H9 (cell line): ENCODE measurements around the gene RNPS1. TPM values are rescaled to one million over a fixed set of nuclear protein-coding genes. Genes with fewer than 3 reads are reported as not detected.

ENCODE experiments used
- DNase-seq: peaks from one replicate; pipeline ENCODE4 v3.0.0-alpha.2; 2017
- H2AFZ ChIP-seq: one replicate; pipeline ENCODE4 v1.6.1; 2013; ENCODE audit warnings: mild to moderate bottlenecking, low read length, control low read depth, moderate library complexity
- H2AK5ac ChIP-seq: 2 replicates; pipeline ENCODE4 v1.6.1; 2013; ENCODE audit warnings: low read length, control low read depth, mixed read lengths; ENCODE audit not compliant: insufficient read length
- H2BK120ac ChIP-seq: one replicate; pipeline ENCODE4 v1.6.1; 2013; ENCODE audit warnings: low read depth, mild to moderate bottlenecking, low read length, control low read depth, inconsistent platforms; ENCODE audit not compliant: poor library complexity, severe bottlenecking
- H2BK12ac ChIP-seq: 2 replicates; pipeline ENCODE4 v1.6.1; 2013; ENCODE audit warnings: low read length, control low read depth, mixed read lengths, low read depth; ENCODE audit not compliant: insufficient read length
- H2BK15ac ChIP-seq: 2 replicates; pipeline ENCODE4 v1.6.1; 2013; ENCODE audit warnings: low read depth, low read length, control low read depth
- H2BK20ac ChIP-seq: one replicate; pipeline ENCODE4 v1.6.1; 2013; ENCODE audit warnings: low read depth, mild to moderate bottlenecking, low read length, control low read depth, inconsistent platforms; ENCODE audit not compliant: poor library complexity, severe bottlenecking
- H2BK5ac ChIP-seq: 2 replicates; pipeline ENCODE4 v1.6.1; 2013; ENCODE audit warnings: low read length, control low read depth, mixed read lengths; ENCODE audit not compliant: insufficient read length
- H3K14ac ChIP-seq: 2 replicates; pipeline ENCODE4 v1.6.1; 2013; ENCODE audit warnings: low read length, control low read depth; ENCODE audit not compliant: insufficient read depth
- H3K18ac ChIP-seq: 2 replicates; pipeline ENCODE4 v1.6.1; 2013; ENCODE audit warnings: low read depth, mild to moderate bottlenecking, mixed read lengths, low read length, control low read depth; ENCODE audit not compliant: insufficient read length
- H3K23ac ChIP-seq: 2 replicates; pipeline ENCODE4 v1.6.1; 2013; ENCODE audit warnings: low read length, control low read depth, mixed read lengths, low read depth; ENCODE audit not compliant: insufficient read length
- H3K23me2 ChIP-seq: 2 replicates; pipeline ENCODE4 v1.6.1; 2013; ENCODE audit warnings: low read depth, mild to moderate bottlenecking, mixed read lengths, low read length, control low read depth; ENCODE audit not compliant: insufficient read length, poor library complexity, severe bottlenecking
- H3K27ac ChIP-seq: 2 replicates; pipeline ENCODE4 v1.5.1; 2013; ENCODE audit warnings: low read length, control low read depth, mixed read lengths, low read depth; ENCODE audit not compliant: insufficient read length
- H3K27me3 ChIP-seq: 2 replicates; pipeline ENCODE4 v1.6.1; 2013; ENCODE audit warnings: low read length, control low read depth, inconsistent platforms; ENCODE audit not compliant: insufficient read depth
- H3K4ac ChIP-seq: 2 replicates; pipeline ENCODE4 v1.6.1; 2013; ENCODE audit warnings: low read depth, mild to moderate bottlenecking, control low read depth, inconsistent platforms, low read length, moderate library complexity
- H3K4me1 ChIP-seq: 2 replicates; pipeline ENCODE4 v1.6.1; 2013; ENCODE audit warnings: low read length, control low read depth, inconsistent platforms; ENCODE audit not compliant: insufficient read depth
- H3K4me2 ChIP-seq: 2 replicates; pipeline ENCODE4 v1.6.1; 2013; ENCODE audit warnings: low read length, control low read depth, mixed read lengths; ENCODE audit not compliant: insufficient read length, insufficient read depth
- H3K56ac ChIP-seq: 2 replicates; pipeline ENCODE4 v1.6.1; 2013; ENCODE audit warnings: low read depth, mild to moderate bottlenecking, mixed read lengths, low read length, control low read depth; ENCODE audit not compliant: insufficient read length
- H3K79me1 ChIP-seq: 2 replicates; pipeline ENCODE4 v1.6.1; 2013; ENCODE audit warnings: low read depth, mild to moderate bottlenecking, moderate library complexity, low read length, control low read depth, inconsistent platforms; ENCODE audit not compliant: insufficient read depth, poor library complexity, severe bottlenecking
- H3K79me2 ChIP-seq: 2 replicates; pipeline ENCODE4 v1.6.1; 2013; ENCODE audit warnings: low read length, control low read depth, inconsistent platforms; ENCODE audit not compliant: insufficient read depth
- H3K9ac ChIP-seq: 2 replicates; pipeline ENCODE4 v1.6.1; 2013; ENCODE audit warnings: low read length, control low read depth, mixed read lengths; ENCODE audit not compliant: insufficient read length; ENCODE audit errors: extremely low read depth
- H3K9me3 ChIP-seq: one replicate; pipeline ENCODE4 v1.6.1; 2013; ENCODE audit warnings: low read depth, low read length, inconsistent platforms; ENCODE audit not compliant: control insufficient read depth
- H3T11ph ChIP-seq: one replicate; pipeline ENCODE4 v1.6.1; 2013; ENCODE audit warnings: mild to moderate bottlenecking, low read length, control low read depth, inconsistent platforms
- H4K20me1 ChIP-seq: one replicate; pipeline ENCODE4 v1.6.1; 2013; ENCODE audit not compliant: control insufficient read depth, insufficient read length, insufficient read depth
- H4K5ac ChIP-seq: 2 replicates; pipeline ENCODE4 v1.6.1; 2013; ENCODE audit warnings: low read depth, mild to moderate bottlenecking, mixed read lengths, low read length, control low read depth; ENCODE audit not compliant: insufficient read length
- H4K8ac ChIP-seq: replicated peaks from 2 replicates; pipeline ENCODE4 v1.6.1; 2013; ENCODE audit warnings: low read length, control low read depth, mixed read lengths, low read depth; ENCODE audit not compliant: insufficient read length
- H4K91ac ChIP-seq: 2 replicates; pipeline ENCODE4 v1.6.1; 2013; ENCODE audit warnings: low read depth, mild to moderate bottlenecking, moderate library complexity, mixed read lengths, low read length, control low read depth; ENCODE audit not compliant: insufficient read length
- H3K27ac Mint-ChIP-seq, 3 experiments: 2 replicates in 2 of 3; 3 replicates in 1 of 3; pipeline ENCODE4 v1.8.0; 2020 to 2021; ENCODE audit warnings: mixed read lengths in 3 of 3, mild to moderate bottlenecking in 1 of 3, moderate library complexity in 1 of 3
- H3K27me3 Mint-ChIP-seq: 2 replicates; pipeline ENCODE4 v1.8.0; 2021; ENCODE audit warnings: low read depth, mild to moderate bottlenecking, moderate library complexity, mixed read lengths
- H3K36me3 Mint-ChIP-seq, 3 experiments: 2 replicates in 2 of 3; 3 replicates in 1 of 3; pipeline ENCODE4 v1.8.0; 2020 to 2021; ENCODE audit warnings: low read depth in 3 of 3, mixed read lengths in 3 of 3; ENCODE audit not compliant: insufficient read depth in 1 of 3
- H3K4me1 Mint-ChIP-seq, 2 experiments: 2 replicates each; pipeline ENCODE4 v1.8.0; 2020; ENCODE audit warnings: mixed read lengths in 2 of 2
- H3K4me3 Mint-ChIP-seq, 2 experiments: 2 replicates in 1 of 2; 3 replicates in 1 of 2; pipeline ENCODE4 v1.8.0; 2020 to 2021; ENCODE audit warnings: mild to moderate bottlenecking in 2 of 2, mixed read lengths in 2 of 2, moderate library complexity in 1 of 2
- H3K9me3 Mint-ChIP-seq, 2 experiments: 2 replicates in 1 of 2; 3 replicates in 1 of 2; pipeline ENCODE4 v1.8.0; 2020; ENCODE audit warnings: mild to moderate bottlenecking in 2 of 2, mixed read lengths in 2 of 2, moderate library complexity in 1 of 2
- WGBS: extraction: QIAGEN DNeasy Blood & Tissue Kit; methylation state at CpG from one replicate; pipeline ENCODE4 v1.1.7; 2013; ENCODE audit warnings: missing lambda C conversion rate, low lambda C conversion rate, mixed read lengths; ENCODE audit not compliant: insufficient read length; ENCODE audit errors: extremely low coverage; 5-methylcytosine and 5-hydroxymethylcytosine counted together
- total RNA-seq: library from RNA; stranded (reverse); gene quantifications from 2 replicates; pipeline ENCODE4 v1.2.1, GENCODE V29; 2021
- TF ChIP-seq, protein P1 (sequence below): fragments of 200-600 bp; sonication (generic); conservative IDR thresholded peaks from 3 replicates; pipeline ENCODE4 v1.8.0; 2021; ENCODE audit warnings: antibody characterized with exemption, mild to moderate bottlenecking

The RNPS1 gene
- total RNA-seq, 1 experiment from 2014 or later: 384 TPM

DNA sequence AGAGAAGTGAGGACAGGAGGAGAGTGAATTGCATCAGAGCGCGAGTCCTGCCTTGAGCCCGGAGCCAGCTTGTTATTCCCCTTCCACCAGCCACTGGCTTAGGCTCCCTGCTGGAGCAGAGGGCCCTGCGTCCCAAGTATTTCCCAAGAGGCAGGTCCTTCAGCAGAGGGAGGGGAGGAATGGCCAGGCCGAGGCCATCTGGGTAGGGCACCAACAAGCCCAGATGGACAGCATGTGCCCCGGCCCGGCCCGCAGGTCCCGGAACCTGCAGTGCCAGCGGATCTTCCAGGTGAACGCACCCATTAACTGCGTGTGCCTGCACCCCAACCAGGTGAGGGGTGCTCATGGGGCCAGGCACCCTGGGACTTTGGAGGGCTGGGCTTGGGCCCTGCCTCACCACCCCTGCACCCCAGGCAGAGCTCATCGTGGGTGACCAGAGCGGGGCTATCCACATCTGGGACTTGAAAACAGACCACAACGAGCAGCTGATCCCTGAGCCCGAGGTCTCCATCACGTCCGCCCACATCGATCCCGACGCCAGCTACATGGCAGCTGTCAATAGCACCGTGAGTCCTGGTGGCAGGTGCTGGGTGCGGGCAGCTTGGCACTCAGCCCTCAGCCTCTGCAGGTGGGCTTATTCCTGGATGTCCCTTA is 61.0 kb downstream of the RNPS1 start:
- Histone ChIP-seq H3T11ph (no peak overlapping the region), H3K4me2 (no peak overlapping the region), H4K20me1 (no peaks in the 10 kb centered on the region), H2BK12ac (no peak overlapping the region), H2BK20ac (no peak overlapping the region), H3K14ac (no peak overlapping the region; the same call in 1 of the 2 replicates), H3K23me2 (peaks cover 12% of the 10 kb centered on the region), H3K27ac (no peak overlapping the region), H3K27me3 (no peaks in the 10 kb centered on the region), H3K23ac (no peak overlapping the region), H3K79me1 (no peaks in the 10 kb centered on the region), H3K18ac (no peak overlapping the region), H4K5ac (no peak overlapping the region), H3K79me2 (no peaks in the 10 kb centered on the region), H2AFZ (no peak overlapping the region), H3K9ac (no peak overlapping the region), H2BK120ac (no peak overlapping the region), H2AK5ac (no peak overlapping the region), H3K4me1 (no peaks in the 10 kb centered on the region; the same call in 1 of the 2 replicates), H3K56ac (no peak overlapping the region), H4K91ac (no peak overlapping the region), H2BK5ac (no peak overlapping the region), H3K9me3 (no peaks in the 10 kb centered on the region), H4K8ac (no peak overlapping the region), H2BK15ac (no peak overlapping the region; the same call in 1 of the 2 replicates), H3K4ac (no peak overlapping the region)
- Mint-ChIP-seq H3K9me3 (peaks cover 0 to 9% of the 10 kb centered on the region in 2 experiments; a peak in 1 of 5 replicates), H3K36me3 (peaks cover 7 to 32% (median 31%) of the 10 kb centered on the region in 3 experiments; a peak in 6 of 7 replicates), H3K4me1 (peaks cover 8 to 9% of the 10 kb centered on the region in 2 experiments), H3K4me3 (peak overlapping the region; percentile 76 to 84), H3K27me3 (peaks cover 16% of the 10 kb centered on the region), H3K27ac (no peak overlapping the region)
- TF ChIP-seq, protein P1, sequence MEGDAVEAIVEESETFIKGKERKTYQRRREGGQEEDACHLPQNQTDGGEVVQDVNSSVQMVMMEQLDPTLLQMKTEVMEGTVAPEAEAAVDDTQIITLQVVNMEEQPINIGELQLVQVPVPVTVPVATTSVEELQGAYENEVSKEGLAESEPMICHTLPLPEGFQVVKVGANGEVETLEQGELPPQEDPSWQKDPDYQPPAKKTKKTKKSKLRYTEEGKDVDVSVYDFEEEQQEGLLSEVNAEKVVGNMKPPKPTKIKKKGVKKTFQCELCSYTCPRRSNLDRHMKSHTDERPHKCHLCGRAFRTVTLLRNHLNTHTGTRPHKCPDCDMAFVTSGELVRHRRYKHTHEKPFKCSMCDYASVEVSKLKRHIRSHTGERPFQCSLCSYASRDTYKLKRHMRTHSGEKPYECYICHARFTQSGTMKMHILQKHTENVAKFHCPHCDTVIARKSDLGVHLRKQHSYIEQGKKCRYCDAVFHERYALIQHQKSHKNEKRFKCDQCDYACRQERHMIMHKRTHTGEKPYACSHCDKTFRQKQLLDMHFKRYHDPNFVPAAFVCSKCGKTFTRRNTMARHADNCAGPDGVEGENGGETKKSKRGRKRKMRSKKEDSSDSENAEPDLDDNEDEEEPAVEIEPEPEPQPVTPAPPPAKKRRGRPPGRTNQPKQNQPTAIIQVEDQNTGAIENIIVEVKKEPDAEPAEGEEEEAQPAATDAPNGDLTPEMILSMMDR: no peak
- WGBS: no CpG with 5 or more reads among the region's 23 CpGs
- no peak for DNase-seq
